ENCODE data around the gene RALGDS. TPM values are rescaled to one million over a fixed set of nuclear protein-coding genes. Genes with fewer than 3 reads are reported as not detected.

The RALGDS gene
- total and polyA plus RNA-seq, 2 donors (not counting 3 experiments of a cell fraction or from before 2014, with no cell fraction given) = 41.4 to 60.0 TPM

DNA sequence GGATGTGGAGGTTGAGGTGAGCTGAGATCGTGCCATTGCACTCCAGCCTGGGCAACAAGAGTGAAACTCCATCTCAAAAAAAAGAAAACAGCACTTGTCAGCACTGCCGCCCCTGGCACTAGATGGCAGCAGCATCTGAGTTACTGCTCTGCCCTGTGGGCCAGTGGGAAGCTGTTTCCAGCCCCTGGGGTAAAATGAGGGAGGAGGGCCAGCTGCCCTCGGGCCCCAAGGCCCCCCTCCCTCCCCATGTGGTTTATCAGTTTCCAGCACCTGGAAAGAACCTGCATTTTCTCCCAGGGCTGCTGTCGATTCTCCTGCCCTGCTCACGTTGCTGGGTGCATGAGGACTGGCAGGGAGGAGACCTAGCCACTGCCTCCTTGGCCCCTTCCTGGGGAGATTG is 72.4 kb downstream of the RALGDS start:
- ChIA-PET CTCF (interaction anchor here (0.6 to 2.4 kb wide), 7 partner anchors 18 to 137 kb away, joined by 3 to 25 read pairs (median 5); partner anchors contain the start of gene GTF3C5), POLR2A (interaction anchor here (0.5 kb wide), 1 partner anchor 101 kb away, joined by 3 read pairs; no protein-coding TSS in a partner anchor)
- dilution Hi-C loops (cut with MboI; ENCODE audit: extremely low pct_ligation_motif_present, low sequenced_read_pairs) (no loop called here), intact Hi-C loops (cut with micrococcal nuclease) (loop anchor here (1.0 kb wide), 2 partner anchors 55 to 99 kb away; no protein-coding TSS in a partner anchor)
- Histone ChIP-seq H3K9me3 (replicated peaks; ENCODE audit: control insufficient read depth, insufficient read depth, low read length) (no peaks in the 10 kb centered on the region), H3K4me3 (replicated peaks in 1 of 3; ENCODE audit: insufficient read depth in 1 of 3, low read depth in 1 of 3, low read length in 3 of 3) (no peak overlapping the region), H3K9me1 (replicated peaks; ENCODE audit: control insufficient read depth, extremely low read depth, insufficient read depth, low read length) (no peaks in the 10 kb centered on the region), H3K27ac (ENCODE audit: insufficient read depth, low read depth, low read length) (no peak overlapping the region), H3K4me2 (ENCODE audit: insufficient read depth, low read length) (no peak overlapping the region), H4K20me1 (replicated peaks; ENCODE audit: control insufficient read depth, extremely low read depth, insufficient read depth, low read length) (no peaks in the 10 kb centered on the region), H3K79me2 (ENCODE audit: control insufficient read depth, insufficient read depth, low read length) (no peaks in the 10 kb centered on the region), H2AFZ (ENCODE audit: low read depth, low read length) (no peak overlapping the region), H3K4me1 (ENCODE audit: control insufficient read depth, extremely low read depth, insufficient read depth, low read length) (no peaks in the 10 kb centered on the region), H3K27me3 (ENCODE audit: control insufficient read depth in 2 of 2, insufficient read depth in 2 of 2, low read length in 2 of 2) (no peaks in the 10 kb centered on the region), H3K36me3 (ENCODE audit: control insufficient read depth in 2 of 2, extremely low read depth in 1 of 2, insufficient read depth in 2 of 2, low read length in 2 of 2) (peaks cover 4 to 46% of the 10 kb centered on the region in 2 experiments), H3K9ac (replicated peaks; ENCODE audit: extremely low read depth, insufficient read depth, low read length) (no peak overlapping the region)
- TF ChIP-seq, protein P1, sequence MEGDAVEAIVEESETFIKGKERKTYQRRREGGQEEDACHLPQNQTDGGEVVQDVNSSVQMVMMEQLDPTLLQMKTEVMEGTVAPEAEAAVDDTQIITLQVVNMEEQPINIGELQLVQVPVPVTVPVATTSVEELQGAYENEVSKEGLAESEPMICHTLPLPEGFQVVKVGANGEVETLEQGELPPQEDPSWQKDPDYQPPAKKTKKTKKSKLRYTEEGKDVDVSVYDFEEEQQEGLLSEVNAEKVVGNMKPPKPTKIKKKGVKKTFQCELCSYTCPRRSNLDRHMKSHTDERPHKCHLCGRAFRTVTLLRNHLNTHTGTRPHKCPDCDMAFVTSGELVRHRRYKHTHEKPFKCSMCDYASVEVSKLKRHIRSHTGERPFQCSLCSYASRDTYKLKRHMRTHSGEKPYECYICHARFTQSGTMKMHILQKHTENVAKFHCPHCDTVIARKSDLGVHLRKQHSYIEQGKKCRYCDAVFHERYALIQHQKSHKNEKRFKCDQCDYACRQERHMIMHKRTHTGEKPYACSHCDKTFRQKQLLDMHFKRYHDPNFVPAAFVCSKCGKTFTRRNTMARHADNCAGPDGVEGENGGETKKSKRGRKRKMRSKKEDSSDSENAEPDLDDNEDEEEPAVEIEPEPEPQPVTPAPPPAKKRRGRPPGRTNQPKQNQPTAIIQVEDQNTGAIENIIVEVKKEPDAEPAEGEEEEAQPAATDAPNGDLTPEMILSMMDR (IDR thresholded peaks at IDR 0.05; ENCODE audit: extremely low read depth in 1 of 2, insufficient read depth in 1 of 2, low read depth in 1 of 2, low read length in 2 of 2) = peak in 1 of 2 donors; percentile 41
- TF ChIP-seq POLR2AphosphoS5 (IDR thresholded peaks at IDR 0.05; ENCODE audit: insufficient read depth, low read depth, low read length) (no peak), MYC (IDR thresholded peaks at IDR 0.05; ENCODE audit: low read depth, low read length) (no peak), GATA2 (IDR thresholded peaks at IDR 0.05; ENCODE audit: insufficient read depth, insufficient read length, low read depth, low read length) (no peak), POLR2A (IDR thresholded peaks at IDR 0.05; ENCODE audit: low read depth, low read length) (no peak), EZH2 (IDR thresholded peaks at IDR 0.05; ENCODE audit: borderline replicate concordance, low read depth, low read length, severe bottlenecking) (no peak), JUN (IDR thresholded peaks at IDR 0.05; ENCODE audit: borderline replicate concordance, insufficient read depth, insufficient read length, low read depth) (no peak)
- TF ChIP-seq, protein P2, sequence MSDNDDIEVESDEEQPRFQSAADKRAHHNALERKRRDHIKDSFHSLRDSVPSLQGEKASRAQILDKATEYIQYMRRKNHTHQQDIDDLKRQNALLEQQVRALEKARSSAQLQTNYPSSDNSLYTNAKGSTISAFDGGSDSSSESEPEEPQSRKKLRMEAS (IDR thresholded peaks at IDR 0.05; ENCODE audit: insufficient read depth, insufficient read length) = no peak
- BruUV-seq (replicated peaks) = no TSS peak
- DNase-seq (ENCODE audit: low read depth, low spot score) = peak; percentile 12
- peak; percentile 40 for FAIRE-seq

Small RNA genes within 50 kb of the gene (microRNA-seq; reads per million reads assigned to microRNA genes)
- gene MIR6877 (ENCODE audit: borderline number of aligned reads, borderline replicate concordance) = 3.1 reads per million

Small RNA genes within 50 kb of the gene (small RNA-seq; reads per million reads assigned to genes)
- gene MIR6877 (ENCODE audit: insufficient read depth, insufficient read length, low read depth, low replicate concordance) = not detected

Other genes with a start within 250 kb of the RALGDS start
- 0.32 TPM in 1 of 2 replicates, not detected in the other for gene AK8, start 243.0 kb downstream of the RALGDS start, total RNA-seq
- gene AK8, start 243.0 kb downstream of the RALGDS start, polyA plus RNA-seq = 0.05 and 0.06 TPM in 2 replicates
- 3.6 and 4.7 TPM in 2 replicates for gene SPACA9, start 242.3 kb downstream of the RALGDS start, total RNA-seq
- gene SPACA9, start 242.3 kb downstream of the RALGDS start, polyA plus RNA-seq = 2.6 and 3.3 TPM in 2 replicates
- 47.6 and 51.2 TPM in 2 replicates for gene TSC1, start 176.6 kb downstream of the RALGDS start, total RNA-seq
- gene TSC1, start 176.6 kb downstream of the RALGDS start, polyA plus RNA-seq = 43.9 and 45.3 TPM in 2 replicates
- gene GFI1B, start 142.5 kb downstream of the RALGDS start, total RNA-seq = not detected in 2 replicates
- gene GFI1B, start 142.5 kb downstream of the RALGDS start, polyA plus RNA-seq = 0.04 TPM in 1 of 2 replicates, not detected in the other
- gene GTF3C5, start 90.2 kb downstream of the RALGDS start, total RNA-seq = 65.6 and 66.6 TPM in 2 replicates
- gene GTF3C5, start 90.2 kb downstream of the RALGDS start, polyA plus RNA-seq = 72.9 and 73.8 TPM in 2 replicates
- 1.1 and 1.9 TPM in 2 replicates for gene CEL, start 59.3 kb downstream of the RALGDS start, total RNA-seq
- gene CEL, start 59.3 kb downstream of the RALGDS start, polyA plus RNA-seq = 0.81 and 0.92 TPM in 2 replicates
- gene GBGT1, start 42.7 kb upstream of the RALGDS start, total RNA-seq = 28.7 and 35.6 TPM in 2 replicates
- gene GBGT1, start 42.7 kb upstream of the RALGDS start, polyA plus RNA-seq = 56.3 and 68.8 TPM in 2 replicates
- not detected in 2 replicates for gene OBP2B, start 88.0 kb upstream of the RALGDS start, total RNA-seq
- gene OBP2B, start 88.0 kb upstream of the RALGDS start, polyA plus RNA-seq = not detected in 2 replicates
- not detected in 2 replicates for gene ABO, start 154.0 kb upstream of the RALGDS start, total RNA-seq
- not detected in 2 replicates for gene ABO, start 154.0 kb upstream of the RALGDS start, polyA plus RNA-seq
- gene SURF6, start 214.9 kb upstream of the RALGDS start, total RNA-seq = 16.0 and 16.4 TPM in 2 replicates
- gene SURF6, start 214.9 kb upstream of the RALGDS start, polyA plus RNA-seq = 4.9 TPM in 2 replicates
- gene MED22, start 226.9 kb upstream of the RALGDS start, total RNA-seq = 26.7 and 27.4 TPM in 2 replicates
- gene MED22, start 226.9 kb upstream of the RALGDS start, polyA plus RNA-seq = 25.7 and 29.5 TPM in 2 replicates
- gene RPL7A, start 227.0 kb upstream of the RALGDS start, total RNA-seq = 2,043 and 2,112 TPM in 2 replicates
- 2,090 and 2,329 TPM in 2 replicates for gene RPL7A, start 227.0 kb upstream of the RALGDS start, polyA plus RNA-seq
- gene SURF1, start 235.2 kb upstream of the RALGDS start, total RNA-seq = 12.0 and 22.8 TPM in 2 replicates
- 26.6 and 27.1 TPM in 2 replicates for gene SURF1, start 235.2 kb upstream of the RALGDS start, polyA plus RNA-seq
- gene SURF2, start 235.3 kb upstream of the RALGDS start, total RNA-seq = 9.3 and 10.6 TPM in 2 replicates
- gene SURF2, start 235.3 kb upstream of the RALGDS start, polyA plus RNA-seq = 14.2 and 16.9 TPM in 2 replicates

All from endothelial cell of umbilical vein (primary cell).